NCI-H146 treated with DMSO at 0.1 percent for 48 hours (cell line): Measurements from ENCODE around the gene PCDHGC4.

ENCODE experiments used
- DNase-seq: peaks from one replicate; lab custom pipeline; 2025; ENCODE audit not compliant: unreplicated experiment; lab: John Stamatoyannopoulos, UW

The PCDHGC4 gene

DNA sequence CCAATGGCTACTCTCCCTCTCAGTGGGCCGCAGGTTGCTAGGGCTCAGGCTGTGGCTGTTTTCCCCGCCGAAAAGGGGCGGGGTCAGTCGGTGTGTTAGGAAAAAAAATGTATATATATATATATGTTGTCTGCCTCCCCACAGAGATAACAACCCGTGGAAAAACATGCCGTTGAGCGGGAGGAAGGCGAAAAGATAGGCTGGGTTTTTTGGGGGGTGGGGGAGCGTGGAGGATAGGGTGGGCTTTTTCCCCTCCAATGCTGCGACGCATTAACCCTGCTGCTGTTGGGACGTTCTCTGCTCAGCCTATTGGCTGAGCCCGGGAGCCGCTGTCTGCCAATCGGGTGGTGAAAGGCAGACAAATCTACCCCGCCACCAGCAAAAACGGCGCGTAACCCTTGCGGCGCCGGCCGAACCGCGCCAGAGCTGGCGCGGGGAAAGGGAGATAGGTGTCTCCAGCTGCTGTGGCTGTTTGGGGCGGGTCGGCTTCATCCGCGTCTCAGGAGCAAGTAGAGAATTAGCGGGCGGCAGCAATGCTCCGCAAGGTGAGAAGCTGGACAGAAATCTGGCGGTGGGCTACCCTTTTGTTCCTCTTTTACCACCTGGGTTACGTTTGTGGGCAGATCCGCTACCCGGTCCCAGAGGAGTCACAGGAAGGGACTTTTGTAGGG lies at the start of gene PCDHGC4:
PCDHGC4 (plus strand) TSS at position 390 of the 671 bp plus-strand sequence; CDS start at position 534, 144 bp downstream.
- DNase-seq = peak; percentile 56

DNA sequence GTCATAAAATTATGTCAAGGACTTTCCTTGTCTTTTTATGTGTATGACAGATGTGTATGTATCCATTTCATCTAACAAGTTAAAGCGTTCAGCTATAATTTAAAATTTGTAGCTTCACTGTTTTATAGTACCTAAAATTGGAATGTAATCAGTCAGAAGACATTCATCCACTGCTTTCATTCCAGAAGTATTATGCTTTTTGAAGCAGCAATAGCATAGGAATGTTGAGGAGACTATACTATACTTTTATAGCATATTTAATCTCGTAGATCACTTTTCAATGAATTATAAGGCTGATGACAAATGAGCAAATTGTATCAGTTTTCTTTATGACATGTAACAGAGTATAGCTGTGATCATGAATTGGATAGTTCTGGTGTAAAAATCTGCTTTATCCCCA lies 47.6 kb upstream of the PCDHGC4 start:
- DNase-seq = no peak

GRCh38 chr5:141439411-141440141 lies 45.3 kb upstream of the PCDHGC4 start:
- DNase-seq = no peak

- no peak for DNase-seq
These were observed 44.5 kb upstream of the PCDHGC4 start for GRCh38 chr5:141440341-141440740.

DNA sequence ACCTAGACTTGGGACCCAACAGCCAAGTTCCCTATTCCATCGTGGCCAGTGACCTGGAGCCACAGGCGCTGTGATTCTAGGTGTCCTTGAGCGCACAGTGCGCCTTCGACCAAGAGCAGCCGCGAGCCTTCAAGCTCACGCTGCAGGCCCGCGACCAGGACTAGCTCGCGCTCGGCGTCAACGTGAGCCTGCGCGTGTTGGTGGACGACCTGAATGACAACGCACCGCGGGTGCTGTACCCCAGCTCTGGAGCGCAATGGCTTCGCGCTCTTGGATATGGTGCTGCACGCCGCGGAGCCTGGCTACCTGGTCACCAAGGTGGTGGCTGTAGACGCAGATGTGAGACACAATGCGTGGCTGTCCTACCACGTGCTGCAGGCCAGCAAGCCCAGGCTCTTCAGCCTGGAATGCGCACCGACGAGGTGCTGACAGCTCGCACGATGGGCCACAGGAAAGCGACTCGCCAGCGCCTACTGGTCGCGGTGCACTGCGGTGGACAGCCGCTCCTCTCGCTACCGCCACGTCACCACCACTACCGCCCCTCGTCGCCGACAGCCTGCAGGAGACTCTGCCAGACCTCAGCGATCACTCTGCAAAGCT lies 43.2 kb upstream of the PCDHGC4 start:
- DNase-seq = no peak

- DNase-seq = no peak
These were observed 19.5 kb upstream of the PCDHGC4 start for GRCh38 chr5:141465351-141465750.

DNA sequence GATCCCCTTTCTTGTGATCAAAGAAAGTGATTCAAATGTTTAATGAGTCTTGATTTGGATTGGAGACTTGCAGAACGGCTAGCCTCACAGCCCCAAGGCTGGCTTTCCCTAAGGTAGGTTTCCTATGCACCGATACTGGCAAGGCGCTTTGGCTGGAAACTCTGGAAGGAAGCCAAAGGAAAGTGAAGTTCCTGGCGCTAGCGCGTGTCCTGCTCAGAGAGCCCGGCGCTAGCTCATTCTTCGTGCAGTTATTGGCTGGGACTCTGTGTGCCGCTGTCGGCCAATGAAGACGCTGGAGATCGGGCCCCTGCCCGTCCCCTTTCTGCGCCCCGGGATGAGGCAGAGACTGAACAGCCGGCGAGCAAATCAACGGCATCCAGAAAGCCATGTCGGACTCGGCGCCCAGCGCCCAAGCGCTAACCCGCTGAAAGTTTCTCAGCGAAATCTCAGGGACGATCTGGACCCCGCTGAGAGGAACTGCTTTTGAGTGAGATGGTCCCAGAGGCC lies 9.2 kb upstream of the PCDHGC4 start, which contains the start of gene PCDHGC3:
PCDHGC3 (plus strand) TSS at position 342 of the 507 bp plus-strand sequence; CDS start at position 493, 151 bp downstream.
- DNase-seq = peak; percentile 46

GRCh38 chr5:141476132-141476911 lies 8.5 kb upstream of the PCDHGC4 start:
- peak; percentile 20 for DNase-seq

DNA sequence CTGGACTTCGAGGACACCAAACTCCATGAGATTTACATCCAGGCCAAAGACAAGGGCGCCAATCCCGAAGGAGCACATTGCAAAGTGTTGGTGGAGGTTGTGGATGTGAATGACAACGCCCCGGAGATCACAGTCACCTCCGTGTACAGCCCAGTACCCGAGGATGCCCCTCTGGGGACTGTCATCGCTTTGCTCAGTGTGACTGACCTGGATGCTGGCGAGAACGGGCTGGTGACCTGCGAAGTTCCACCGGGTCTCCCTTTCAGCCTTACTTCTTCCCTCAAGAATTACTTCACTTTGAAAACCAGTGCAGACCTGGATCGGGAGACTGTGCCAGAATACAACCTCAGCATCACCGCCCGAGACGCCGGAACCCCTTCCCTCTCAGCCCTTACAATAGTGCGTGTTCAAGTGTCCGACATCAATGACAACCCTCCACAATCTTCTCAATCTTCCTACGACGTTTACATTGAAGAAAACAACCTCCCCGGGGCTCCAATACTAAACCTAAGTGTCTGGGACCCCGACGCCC lies 7.7 kb upstream of the PCDHGC4 start:
- DNase-seq = no peak

- DNase-seq = no peak
These were observed 7.0 kb upstream of the PCDHGC4 start for GRCh38 chr5:141477815-141478214.

DNA sequence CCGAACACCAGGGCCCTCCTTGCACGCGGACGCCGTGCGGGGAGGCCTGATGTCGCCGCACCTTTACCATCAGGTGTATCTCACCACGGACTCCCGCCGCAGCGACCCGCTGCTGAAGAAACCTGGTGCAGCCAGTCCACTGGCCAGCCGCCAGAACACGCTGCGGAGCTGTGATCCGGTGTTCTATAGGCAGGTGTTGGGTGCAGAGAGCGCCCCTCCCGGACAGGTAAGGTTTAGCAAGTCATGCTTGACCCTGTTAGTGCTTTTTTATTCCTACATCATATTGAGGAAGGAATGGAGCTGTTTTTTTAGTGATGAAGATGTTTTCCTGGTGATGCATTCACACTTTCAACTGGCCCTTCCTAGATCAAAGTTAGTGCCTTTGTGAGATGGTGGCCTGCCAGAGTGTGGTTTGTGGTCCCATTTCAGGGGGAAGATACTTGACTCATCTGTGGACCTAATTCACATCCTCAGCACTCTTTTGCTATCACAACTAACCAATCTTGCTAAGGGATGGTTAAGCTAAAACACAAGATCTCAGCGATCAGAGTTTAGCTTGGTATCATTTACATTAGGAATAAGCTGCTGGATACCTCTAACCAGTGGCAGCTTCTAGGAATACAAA lies 6.4 kb upstream of the PCDHGC4 start:
- DNase-seq = peak; percentile 56

GRCh38 chr5:141479776-141480175 lies 5.1 kb upstream of the PCDHGC4 start:
- no peak for DNase-seq

DNA sequence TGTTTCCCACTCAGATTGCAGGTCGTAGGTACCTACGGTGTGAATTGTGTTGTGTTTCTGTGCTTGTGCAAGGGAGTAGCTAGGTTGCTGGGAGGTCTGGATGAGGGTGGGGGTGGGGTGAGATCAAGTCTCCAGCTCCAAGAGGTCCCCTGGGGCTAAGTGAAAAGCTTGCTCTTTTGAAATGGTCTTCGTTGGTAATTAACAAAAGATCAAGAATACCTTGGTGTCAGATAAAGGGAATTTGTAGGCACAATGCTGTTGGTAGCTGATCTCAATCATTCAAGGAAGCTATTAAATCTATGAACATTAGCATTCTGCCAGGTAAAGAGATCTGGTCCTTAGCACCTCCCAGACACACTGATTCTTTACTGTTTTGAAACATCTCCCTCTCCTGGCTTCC lies 928 bp upstream of the PCDHGC4 start:
- no peak for DNase-seq

DNA sequence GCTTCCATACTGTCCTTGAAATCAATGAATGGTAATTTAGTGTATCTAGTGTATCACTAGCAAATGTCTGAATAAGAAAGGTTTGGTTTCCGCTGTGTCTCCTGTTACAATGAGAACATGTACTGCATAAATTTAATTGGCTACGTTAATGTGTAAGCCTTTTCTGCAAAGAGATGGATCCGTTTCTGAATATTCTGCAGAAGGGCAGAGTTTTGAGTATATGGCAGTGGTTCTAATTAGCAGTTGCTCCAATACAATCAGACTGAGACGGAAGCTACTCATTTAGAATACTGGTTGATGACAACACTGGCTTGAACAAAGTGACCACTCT lies 555 bp upstream of the PCDHGC4 start:
- no peak for DNase-seq

- DNase-seq = no peak
These were observed 658 bp downstream of the PCDHGC4 start for GRCh38 chr5:141485321-141486055.

DNA sequence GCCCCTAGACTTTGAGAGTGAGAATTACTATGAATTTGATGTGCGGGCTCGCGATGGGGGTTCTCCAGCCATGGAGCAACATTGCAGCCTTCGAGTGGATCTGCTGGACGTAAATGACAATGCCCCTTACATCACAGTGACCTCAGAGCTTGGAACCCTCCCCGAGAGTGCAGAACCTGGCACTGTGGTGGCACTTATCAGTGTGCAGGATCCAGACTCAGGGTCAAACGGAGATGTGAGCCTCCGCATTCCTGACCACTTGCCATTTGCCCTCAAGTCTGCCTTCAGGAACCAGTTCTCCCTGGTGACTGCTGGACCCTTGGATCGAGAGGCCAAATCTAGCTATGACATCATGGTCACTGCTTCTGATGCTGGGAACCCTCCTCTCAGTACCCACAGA lies 1.3 kb downstream of the PCDHGC4 start:
- DNase-seq = no peak

- no peak for DNase-seq
These were observed 2.3 kb downstream of the PCDHGC4 start for GRCh38 chr5:141487131-141487530.

- DNase-seq = no peak
These were observed 4.0 kb downstream of the PCDHGC4 start, which contains the start of gene PCDHGC5 for GRCh38 chr5:141488591-141489561. TSS of gene PCDHGC5 (plus strand) at chr5:141489081. CDS start at chr5:141489241, 160 bp downstream.

DNA sequence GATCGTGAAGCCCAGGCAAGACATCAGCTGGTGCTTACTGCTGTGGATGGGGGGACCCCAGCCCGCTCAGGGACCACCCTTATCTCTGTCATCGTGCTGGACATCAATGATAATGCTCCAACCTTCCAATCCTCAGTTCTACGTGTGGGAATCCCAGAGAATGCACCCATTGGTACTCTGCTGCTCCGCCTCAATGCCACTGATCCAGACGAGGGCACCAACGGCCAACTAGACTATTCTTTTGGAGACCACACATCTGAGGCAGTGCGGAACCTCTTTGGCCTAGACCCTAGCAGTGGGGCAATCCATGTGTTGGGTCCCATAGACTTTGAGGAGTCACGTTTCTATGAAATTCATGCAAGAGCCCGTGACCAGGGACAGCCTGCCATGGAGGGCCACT lies 5.0 kb downstream of the PCDHGC4 start:
- DNase-seq = no peak
